ENCODE data around the gene EEF1AKMT2.

GRCh38 chr10:124824507-124824906, 32.8 kb upstream of the EEF1AKMT2 start:
- no peak for TF ChIP-seq USF2 (IDR thresholded peaks at IDR 0.05; ENCODE audit: borderline replicate concordance, low read depth, low read length)
- TF ChIP-seq EZH2phosphoT487 (IDR thresholded peaks at IDR 0.05; ENCODE audit: borderline replicate concordance, low read depth), result no peak
- no peak for TF ChIP-seq RFX5 (IDR thresholded peaks at IDR 0.05; ENCODE audit: low read length)
- no peak for TF ChIP-seq TAF1 (IDR thresholded peaks at IDR 0.05; ENCODE audit: borderline replicate concordance, low read depth, low read length)
- no peak for TF ChIP-seq CTCF (IDR thresholded peaks at IDR 0.05)

Measured in SK-N-SH (cell line).